Muscle of leg (tissue), 11 donors: ENCODE data around the gene MTARC2. TPM values are rescaled to one million over a fixed set of nuclear protein-coding genes. Genes with fewer than 3 reads are reported as not detected.
A peak's percentile ranks its signal among the peaks of the same experiment; 100 is the strongest.

ENCODE experiments used
- DNase-seq: peaks from one replicate; pipeline ENCODE4 v3.0.0; 2013
- H3K27ac ChIP-seq: one replicate; pipeline ENCODE4 v1.5.1; 2013; ENCODE audit warnings: mild to moderate bottlenecking, low read length, control low read depth
- H3K27me3 ChIP-seq: one replicate; pipeline ENCODE4 v1.6.1; 2013; ENCODE audit warnings: low read length; ENCODE audit not compliant: control insufficient read depth, insufficient read depth
- H3K36me3 ChIP-seq: one replicate; pipeline ENCODE4 v1.6.1; 2013; ENCODE audit warnings: low read length; ENCODE audit not compliant: control insufficient read depth, insufficient read depth
- H3K4me1 ChIP-seq: one replicate; pipeline ENCODE4 v1.6.1; 2013; ENCODE audit warnings: low read length; ENCODE audit not compliant: control insufficient read depth, insufficient read depth
- H3K4me3 ChIP-seq: one replicate; pipeline ENCODE4 v1.5.1; 2013; ENCODE audit warnings: low read length, control low read depth
- H3K9me3 ChIP-seq: replicated peaks from 2 replicates; pipeline ENCODE4 v1.6.1; 2013; ENCODE audit warnings: low read depth, low read length; ENCODE audit not compliant: control insufficient read depth
- WGBS: methylation state at CpG from one replicate; pipeline ENCODE4 v1.1.5; 2013; ENCODE audit warnings: missing lambda C conversion rate; ENCODE audit not compliant: insufficient coverage; 5-methylcytosine and 5-hydroxymethylcytosine counted together
- polyA plus RNA-seq, 8 donors: library from polyadenylated mRNA; unstranded; fragments of 120-200 nt; gene quantifications; one replicate each; pipeline versions ENCODE4 v1.2.1 to v1.2.3, GENCODE V29; 2013; ENCODE audit warnings: inconsistent platforms in 1 of 8, low replicate concordance in 1 of 8; ENCODE audit not compliant: insufficient read length in 8 of 8, insufficient read depth in 1 of 8
- total RNA-seq: library from RNA; stranded (reverse); fragments of 120-200 nt; gene quantifications from one replicate; pipeline ENCODE4 v1.2.4, GENCODE V29; 2013

Gene MTARC2
- total and polyA plus RNA-seq, 9 donors: 7.0 to 21.4 (median 15.9) TPM

DNA sequence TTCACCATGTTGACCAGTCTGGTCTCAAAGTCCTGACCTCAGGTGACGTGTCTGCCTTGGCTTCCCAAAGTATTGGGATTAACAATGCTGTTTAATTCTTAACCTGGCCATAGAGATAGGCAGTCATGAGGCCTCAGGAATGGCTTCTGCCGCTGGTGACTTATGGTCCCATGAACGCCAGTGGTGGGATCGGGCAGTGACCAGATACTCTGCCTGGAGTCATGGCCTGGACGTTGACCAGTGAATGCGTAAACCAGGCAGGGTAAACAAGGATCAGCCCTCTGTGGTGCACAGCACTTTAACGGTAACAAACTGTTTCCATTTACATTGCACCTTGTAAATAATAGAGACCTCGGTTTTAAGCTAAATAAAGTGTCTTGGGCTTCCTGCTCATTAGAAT, 61.6 kb downstream of the MTARC2 start:
- Histone ChIP-seq H3K4me1 (peaks cover 6% of the 10 kb centered on the region), H3K4me3 (no peak overlapping the region), H3K36me3 (no peaks in the 10 kb centered on the region), H3K27me3 (no peaks in the 10 kb centered on the region), H3K27ac (no peak overlapping the region), H3K9me3 (no peaks in the 10 kb centered on the region)
- no peak for DNase-seq
- WGBS: 85% methylated on average over 5 of the region's 8 CpGs

DNA sequence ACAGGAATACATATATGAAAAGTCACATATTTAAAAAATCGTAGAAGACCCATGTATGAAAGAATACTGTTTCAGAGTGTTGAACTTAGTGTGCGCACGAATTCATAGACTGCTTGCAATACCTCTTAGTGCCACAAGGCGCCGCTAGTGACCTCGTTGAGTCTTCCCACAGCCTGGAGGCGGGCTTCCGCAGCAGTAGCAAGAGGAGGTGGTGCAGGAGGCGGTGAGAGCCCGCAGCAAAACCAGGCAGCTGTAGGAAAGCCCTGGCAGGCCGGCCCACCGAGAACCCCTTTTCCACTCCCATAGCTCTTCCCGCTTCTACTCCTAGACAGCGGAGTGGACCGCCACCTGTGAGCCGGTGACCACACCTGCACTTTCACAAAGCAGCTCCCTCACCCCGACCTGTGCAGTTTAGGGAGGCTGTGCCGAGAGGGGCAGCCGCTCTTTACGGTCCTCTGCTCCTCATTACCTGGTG, 62.1 kb downstream of the MTARC2 start:
- Histone ChIP-seq H3K4me3 (peak overlapping the region; percentile 19), H3K27ac (no peak overlapping the region), H3K36me3 (no peaks in the 10 kb centered on the region), H3K4me1 (peaks cover 6% of the 10 kb centered on the region), H3K27me3 (no peaks in the 10 kb centered on the region), H3K9me3 (no peaks in the 10 kb centered on the region)
- peak; percentile 89 for DNase-seq
- 20% methylated on average over 10 of the region's 20 CpGs for WGBS

DNA sequence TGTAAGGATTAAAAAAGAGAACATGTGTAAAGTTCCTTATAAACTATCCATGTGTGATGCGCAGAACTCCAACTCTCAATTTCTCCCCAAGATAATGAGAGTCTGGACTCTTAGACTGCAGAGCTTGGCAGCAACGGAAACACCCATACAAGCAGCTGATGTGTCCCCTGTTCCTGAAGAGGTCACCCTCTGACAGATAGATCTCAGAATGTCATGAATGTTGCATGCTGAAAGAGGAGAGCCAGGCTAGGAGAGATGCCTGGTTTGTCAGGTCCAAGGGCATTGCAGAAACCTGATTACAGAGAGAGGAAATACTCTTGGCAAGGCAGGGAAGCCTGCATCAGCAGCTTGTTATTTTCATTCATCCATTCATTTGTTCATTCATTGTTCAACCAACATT, 62.8 kb downstream of the MTARC2 start:
- peak; percentile 39 for DNase-seq
- H3K4me3 ChIP-seq: no peak overlapping the region
- WGBS: no CpG with 5 or more reads among the region's 2 CpGs
- no peak overlapping the region for H3K27ac ChIP-seq
- H3K4me1 ChIP-seq: peaks cover 6% of the 10 kb centered on the region
- no peaks in the 10 kb centered on the region for H3K27me3 ChIP-seq
- no peaks in the 10 kb centered on the region for H3K9me3 ChIP-seq
- no peaks in the 10 kb centered on the region for H3K36me3 ChIP-seq

DNA sequence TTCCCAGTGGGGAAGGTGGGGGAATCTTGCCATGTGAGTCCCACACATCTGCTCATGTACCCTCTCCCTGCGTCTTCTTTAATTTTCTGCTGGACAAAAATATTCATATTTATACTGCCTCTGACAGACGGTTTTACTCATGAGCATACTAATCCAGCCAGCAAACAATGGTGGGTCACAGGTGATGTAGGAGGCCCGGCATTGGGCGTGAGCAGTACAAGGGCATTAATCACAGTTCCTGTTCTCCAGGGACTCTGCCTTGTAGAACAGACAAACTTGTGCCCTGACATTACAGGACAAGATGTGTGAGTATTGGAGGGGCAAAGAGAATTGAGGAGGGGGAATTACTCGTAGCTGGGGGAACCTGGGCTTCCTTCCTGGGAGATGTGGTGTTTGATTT, 63.6 kb downstream of the MTARC2 start:
- peaks cover 6% of the 10 kb centered on the region for H3K4me1 ChIP-seq
- H3K27me3 ChIP-seq: no peaks in the 10 kb centered on the region
- H3K9me3 ChIP-seq: no peaks in the 10 kb centered on the region
- no peak for DNase-seq
- H3K36me3 ChIP-seq: no peaks in the 10 kb centered on the region
- WGBS: 80% methylated on average over 3 of the region's 5 CpGs
- no peak overlapping the region for H3K4me3 ChIP-seq
- no peak overlapping the region for H3K27ac ChIP-seq

DNA sequence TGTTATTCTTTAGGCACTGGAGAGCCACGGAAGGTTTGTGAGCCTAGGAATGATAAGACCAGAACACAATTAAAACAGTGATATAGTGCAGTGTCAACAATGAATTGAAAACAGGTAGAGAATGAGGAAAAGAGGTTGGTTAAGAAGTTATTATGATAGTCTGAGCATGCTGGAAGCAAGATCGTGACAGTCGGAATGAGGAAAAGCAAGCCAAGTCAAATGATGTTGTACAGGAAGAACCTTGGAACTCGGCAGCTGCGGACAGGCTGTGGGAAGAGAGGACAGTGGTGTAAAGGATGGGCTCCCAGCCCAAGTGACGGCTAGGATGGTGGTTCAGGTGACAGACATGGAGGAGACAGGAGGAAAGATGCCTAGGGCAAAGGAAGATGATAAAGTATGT, 64.2 kb downstream of the MTARC2 start:
- no peak overlapping the region for H3K27ac ChIP-seq
- H3K4me1 ChIP-seq: peaks cover 6% of the 10 kb centered on the region
- no peaks in the 10 kb centered on the region for H3K27me3 ChIP-seq
- DNase-seq: no peak
- whole genome bisulfite sequencing: 61% methylated on average over 6 of the region's 6 CpGs
- H3K36me3 ChIP-seq: no peaks in the 10 kb centered on the region
- H3K9me3 ChIP-seq: no peaks in the 10 kb centered on the region
- H3K4me3 ChIP-seq: no peak overlapping the region

DNA sequence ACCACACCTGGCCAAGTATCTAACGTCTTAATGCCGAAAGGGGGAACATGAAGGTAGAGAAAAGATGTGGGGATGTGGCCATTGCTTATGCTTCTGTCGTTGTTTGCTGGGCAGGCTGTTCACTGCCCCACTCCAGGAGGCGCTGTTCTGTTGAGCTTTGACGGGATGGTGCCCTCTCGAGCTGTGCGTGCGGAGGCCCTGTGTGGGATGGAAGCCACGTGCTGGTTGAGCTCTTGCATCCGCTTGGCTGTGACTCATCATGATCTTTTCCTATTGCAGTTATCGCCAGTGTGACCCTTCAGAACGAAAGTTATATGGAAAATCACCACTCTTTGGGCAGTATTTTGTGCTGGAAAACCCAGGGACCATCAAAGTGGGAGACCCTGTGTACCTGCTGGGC, 64.9 kb downstream of the MTARC2 start:
- no peaks in the 10 kb centered on the region for H3K36me3 ChIP-seq
- DNase-seq: no peak
- 93% methylated on average over 10 of the region's 12 CpGs for WGBS
- H3K27ac ChIP-seq: no peak overlapping the region
- H3K9me3 ChIP-seq: no peaks in the 10 kb centered on the region
- H3K27me3 ChIP-seq: no peaks in the 10 kb centered on the region
- H3K4me1 ChIP-seq: peaks cover 6% of the 10 kb centered on the region
- H3K4me3 ChIP-seq: no peak overlapping the region

DNA sequence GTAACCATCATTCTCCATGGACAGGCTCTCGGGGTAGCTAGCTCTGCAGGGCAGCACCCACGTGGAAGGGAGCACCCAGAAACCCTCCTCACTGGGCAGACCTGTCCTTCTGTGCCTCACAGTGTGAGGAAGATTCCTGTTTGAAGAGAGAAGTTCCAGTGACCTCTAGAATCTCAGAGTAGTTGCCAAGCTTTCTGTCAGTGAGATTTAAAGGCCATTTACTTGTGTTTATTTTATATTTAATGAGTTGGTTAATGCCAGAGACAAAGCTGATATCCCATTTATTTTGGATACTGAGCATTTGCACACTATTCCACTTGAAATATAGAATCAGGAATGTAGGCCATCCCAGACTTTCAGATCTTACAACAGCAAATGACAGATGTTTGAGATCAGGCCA, 67.3 kb downstream of the MTARC2 start:
- WGBS: 100% methylated on average over 1 of the region's 2 CpGs
- Histone ChIP-seq H3K27ac (no peak overlapping the region), H3K36me3 (no peaks in the 10 kb centered on the region)

DNA sequence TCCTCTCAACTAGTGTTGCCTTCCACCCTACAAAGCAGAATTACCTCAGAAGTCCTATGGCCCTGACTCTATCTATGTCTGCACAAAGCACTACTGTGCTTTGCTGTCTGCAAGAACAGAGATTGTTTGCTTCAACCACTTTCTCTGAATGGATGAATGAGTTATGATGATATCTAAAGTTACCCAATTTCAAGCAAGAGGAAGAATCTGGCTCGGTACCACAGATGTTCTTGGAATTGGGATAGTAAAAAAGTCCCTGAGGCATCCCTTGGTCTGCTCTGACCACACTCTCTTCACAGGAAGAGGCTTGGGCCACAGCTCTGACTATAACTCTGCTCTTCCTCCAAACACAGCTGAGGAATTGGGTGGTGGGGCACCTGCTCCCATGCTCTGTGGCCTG, 69.8 kb downstream of the MTARC2 start:
- no peaks in the 10 kb centered on the region for H3K9me3 ChIP-seq
- no peak overlapping the region for H3K4me3 ChIP-seq
- H3K27me3 ChIP-seq: no peaks in the 10 kb centered on the region
- no CpG with 5 or more reads among the region's 1 CpG for WGBS
- no peak overlapping the region for H3K27ac ChIP-seq
- no peaks in the 10 kb centered on the region for H3K36me3 ChIP-seq
- no peak for DNase-seq
- no peaks in the 10 kb centered on the region for H3K4me1 ChIP-seq

More for the DNA sequence above, 67.3 kb downstream of the MTARC2 start:
- H3K9me3 ChIP-seq: no peaks in the 10 kb centered on the region
- no peak for DNase-seq
- H3K27me3 ChIP-seq: no peaks in the 10 kb centered on the region
- peaks cover 3% of the 10 kb centered on the region for H3K4me1 ChIP-seq
- no peak overlapping the region for H3K4me3 ChIP-seq

DNA sequence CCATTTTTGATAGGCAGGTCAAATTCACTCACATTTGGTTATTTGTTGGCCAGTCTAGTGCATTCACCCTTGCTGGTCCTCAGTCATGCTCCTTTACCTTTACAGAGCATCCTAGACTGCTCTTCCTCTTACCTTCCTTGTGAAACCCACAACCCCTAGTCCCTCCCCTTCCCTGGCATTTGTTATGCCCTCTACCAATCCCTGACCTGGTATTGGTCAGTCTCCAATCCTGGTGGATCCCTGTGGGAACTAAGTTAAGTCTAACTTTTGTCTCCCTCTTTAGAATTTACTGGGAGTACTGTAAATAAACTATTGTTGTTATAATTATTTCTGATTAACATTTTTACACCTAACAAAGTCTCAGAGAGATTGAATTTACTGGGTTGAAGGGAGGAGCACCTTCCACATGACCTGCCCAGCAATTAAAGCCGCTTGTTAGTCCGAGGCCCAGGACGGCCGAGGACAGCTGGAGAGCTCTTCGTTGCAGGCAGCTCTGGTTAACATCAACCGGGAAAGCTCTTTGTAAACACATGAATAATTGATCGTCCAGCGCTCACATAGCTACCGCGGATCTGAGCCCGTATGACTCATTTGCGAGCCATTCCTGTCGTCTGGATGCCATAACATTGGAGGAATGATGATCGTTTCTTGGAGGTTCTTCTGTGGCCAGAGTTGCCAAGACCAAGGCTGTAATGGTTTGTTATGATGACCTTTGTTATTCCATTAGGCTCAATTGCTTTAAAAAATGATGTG, 70.5 kb downstream of the MTARC2 start:
- no peak overlapping the region for H3K4me3 ChIP-seq
- H3K27me3 ChIP-seq: no peaks in the 10 kb centered on the region
- no peaks in the 10 kb centered on the region for H3K4me1 ChIP-seq
- peak; percentile 43 for DNase-seq
- H3K27ac ChIP-seq: no peak overlapping the region
- no peaks in the 10 kb centered on the region for H3K36me3 ChIP-seq
- WGBS: 34% methylated on average over 11 of the region's 14 CpGs
- no peaks in the 10 kb centered on the region for H3K9me3 ChIP-seq

DNA sequence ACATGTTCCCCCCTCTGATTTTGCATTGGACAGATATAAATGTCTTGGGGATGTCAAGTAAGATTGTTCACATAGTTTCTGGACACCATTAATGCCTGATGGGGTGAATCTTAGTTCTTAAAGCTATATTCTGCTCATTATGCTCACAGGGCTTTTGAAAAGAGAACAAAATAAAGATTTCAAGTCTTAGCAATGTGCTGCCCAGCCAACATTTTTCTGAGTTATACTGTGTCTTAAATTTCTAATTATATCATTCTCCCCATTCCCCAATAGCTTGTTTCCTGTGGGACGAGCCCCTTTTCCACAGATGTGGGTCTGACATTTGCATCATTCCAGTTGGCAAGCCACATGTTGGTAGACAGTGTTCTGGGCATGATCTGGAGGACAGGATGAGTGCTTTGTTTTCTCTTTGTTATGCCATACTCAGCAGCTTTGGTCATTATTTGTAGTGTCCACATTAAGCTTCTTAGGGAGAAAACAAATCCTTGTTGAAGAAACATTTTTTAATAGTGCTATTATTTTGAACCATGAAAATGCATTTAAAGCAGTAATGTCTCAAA, 71.4 kb downstream of the MTARC2 start:
- no peak overlapping the region for H3K4me3 ChIP-seq
- peak; percentile 40 for DNase-seq
- H3K9me3 ChIP-seq: no peaks in the 10 kb centered on the region
- peaks cover 2% of the 10 kb centered on the region for H3K27me3 ChIP-seq
- H3K4me1 ChIP-seq: no peaks in the 10 kb centered on the region
- no peak overlapping the region for H3K27ac ChIP-seq
- no peaks in the 10 kb centered on the region for H3K36me3 ChIP-seq
- WGBS: no CpG with 5 or more reads among the region's 1 CpG
